ENCODE measurements around the gene ARHGAP25. TPM values are rescaled to one million over a fixed set of nuclear protein-coding genes. Genes with fewer than 3 reads are reported as not detected.

ARHGAP25 gene
- total and polyA plus RNA-seq, 2 donors from 2014 or later: 6.3 to 20.4 TPM

DNA sequence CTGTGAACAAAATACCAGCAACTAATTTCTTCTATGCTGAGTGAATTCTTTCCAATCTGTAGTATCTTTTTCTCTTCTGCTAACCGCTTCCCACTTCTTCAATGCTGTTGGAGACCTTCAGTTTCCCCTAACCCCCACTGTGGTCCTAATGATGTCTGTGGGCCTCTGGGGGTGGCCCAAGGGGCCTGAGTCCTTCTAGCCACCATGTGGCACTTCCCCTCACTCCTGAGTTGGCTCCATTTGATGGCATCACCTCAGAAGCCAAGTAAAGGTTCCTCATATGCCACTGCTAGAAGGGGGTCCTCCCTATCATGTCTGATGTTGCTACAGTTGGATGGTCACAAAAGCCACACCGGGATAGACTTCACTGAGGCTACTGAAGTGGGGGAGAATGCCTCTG is 37.5 kb downstream of the ARHGAP25 start:
- Histone ChIP-seq H3K4me3 (ENCODE audit: low read length in 3 of 3) (no peak overlapping the region), H3K9ac (ENCODE audit: low read length in 3 of 3) (no peak overlapping the region), H3K36me3 (ENCODE audit: control insufficient read depth in 2 of 3, insufficient read depth in 3 of 3, low read length in 3 of 3) (no peaks in the 10 kb centered on the region), H3K27me3 (ENCODE audit: control insufficient read depth, insufficient read depth, low read length) (no peaks in the 10 kb centered on the region), H3K9me3 (ENCODE audit: control insufficient read depth in 2 of 3, insufficient read depth in 1 of 3, low read length in 3 of 3) (no peaks in the 10 kb centered on the region), H3K27ac (ENCODE audit: low read depth in 2 of 2, low read length in 2 of 2) (peak overlapping the region in 1 of 2 donors; percentile 34), H3K4me1 (ENCODE audit: control insufficient read depth in 2 of 3, insufficient read depth in 2 of 3, low read depth in 1 of 3, low read length in 3 of 3) (peaks cover 3 to 13% (median 5%) of the 10 kb centered on the region in 3 donors)
- TF ChIP-seq, protein P1, sequence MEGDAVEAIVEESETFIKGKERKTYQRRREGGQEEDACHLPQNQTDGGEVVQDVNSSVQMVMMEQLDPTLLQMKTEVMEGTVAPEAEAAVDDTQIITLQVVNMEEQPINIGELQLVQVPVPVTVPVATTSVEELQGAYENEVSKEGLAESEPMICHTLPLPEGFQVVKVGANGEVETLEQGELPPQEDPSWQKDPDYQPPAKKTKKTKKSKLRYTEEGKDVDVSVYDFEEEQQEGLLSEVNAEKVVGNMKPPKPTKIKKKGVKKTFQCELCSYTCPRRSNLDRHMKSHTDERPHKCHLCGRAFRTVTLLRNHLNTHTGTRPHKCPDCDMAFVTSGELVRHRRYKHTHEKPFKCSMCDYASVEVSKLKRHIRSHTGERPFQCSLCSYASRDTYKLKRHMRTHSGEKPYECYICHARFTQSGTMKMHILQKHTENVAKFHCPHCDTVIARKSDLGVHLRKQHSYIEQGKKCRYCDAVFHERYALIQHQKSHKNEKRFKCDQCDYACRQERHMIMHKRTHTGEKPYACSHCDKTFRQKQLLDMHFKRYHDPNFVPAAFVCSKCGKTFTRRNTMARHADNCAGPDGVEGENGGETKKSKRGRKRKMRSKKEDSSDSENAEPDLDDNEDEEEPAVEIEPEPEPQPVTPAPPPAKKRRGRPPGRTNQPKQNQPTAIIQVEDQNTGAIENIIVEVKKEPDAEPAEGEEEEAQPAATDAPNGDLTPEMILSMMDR (IDR thresholded peaks at IDR 0.05; ENCODE audit: borderline replicate concordance, extremely low read depth, insufficient read depth): no peak
- DNase-seq (no peak), FAIRE-seq (no peak)
- intact Hi-C loops (cut with DNase I): no loop called here

DNA sequence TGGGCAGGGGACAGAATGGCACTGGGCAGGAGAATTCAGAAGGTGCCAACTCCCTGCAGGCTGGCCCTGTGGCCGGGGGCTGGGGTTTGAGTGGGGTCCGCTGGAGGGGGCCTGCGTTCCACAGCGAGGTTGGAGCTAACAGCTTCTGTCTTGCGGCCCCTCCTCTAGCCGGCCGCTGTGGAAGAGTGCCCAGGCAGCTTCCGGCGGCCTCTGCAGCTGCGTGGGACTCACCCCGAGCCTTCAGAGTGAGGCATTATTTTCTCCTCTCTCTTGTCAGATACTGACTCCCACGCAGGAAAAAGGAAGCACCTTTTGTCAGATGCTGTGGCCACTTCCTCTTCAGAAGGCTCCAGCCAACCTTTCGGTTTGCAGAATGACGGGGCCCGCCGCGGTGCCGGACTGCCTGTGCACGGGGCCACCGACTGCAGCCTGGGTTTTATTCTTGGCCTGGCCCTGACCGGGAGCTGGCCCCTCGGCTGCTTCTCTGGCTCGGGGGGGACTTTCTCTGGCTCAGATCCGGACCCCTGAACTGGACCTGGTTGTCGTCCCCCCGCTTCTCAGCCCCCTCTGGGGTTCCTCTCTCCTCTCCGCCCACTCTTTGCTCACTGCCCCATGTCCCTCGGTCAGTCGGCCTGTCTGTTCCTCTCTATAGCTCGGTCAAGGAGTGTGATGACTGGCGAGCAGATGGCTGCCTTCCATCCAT is 40.1 kb downstream of the ARHGAP25 start:
- DNase-seq: peak; percentile 68 to 91 (median 70)
- Histone ChIP-seq H3K27ac (ENCODE audit: low read depth in 2 of 2, low read length in 2 of 2) (peak overlapping the region; percentile 74 to 76), H3K9me3 (ENCODE audit: control insufficient read depth in 2 of 3, insufficient read depth in 1 of 3, low read length in 3 of 3) (no peaks in the 10 kb centered on the region), H3K4me3 (ENCODE audit: low read length in 3 of 3) (peak overlapping the region; percentile 21 to 52 (median 22)), H3K27me3 (ENCODE audit: control insufficient read depth, insufficient read depth, low read length) (no peaks in the 10 kb centered on the region), H3K36me3 (ENCODE audit: control insufficient read depth in 2 of 3, insufficient read depth in 3 of 3, low read length in 3 of 3) (no peaks in the 10 kb centered on the region), H3K9ac (ENCODE audit: low read length in 3 of 3) (peak overlapping the region in 2 of 3 donors; percentile 20 to 62), H3K4me1 (ENCODE audit: control insufficient read depth in 2 of 3, insufficient read depth in 2 of 3, low read depth in 1 of 3, low read length in 3 of 3) (peaks cover 3 to 13% (median 5%) of the 10 kb centered on the region in 3 donors)
- FAIRE-seq: no peak
- TF ChIP-seq, protein P1 (IDR thresholded peaks at IDR 0.05; ENCODE audit: borderline replicate concordance, extremely low read depth, insufficient read depth): no peak
- intact Hi-C loops (cut with DNase I): no loop called here

DNA sequence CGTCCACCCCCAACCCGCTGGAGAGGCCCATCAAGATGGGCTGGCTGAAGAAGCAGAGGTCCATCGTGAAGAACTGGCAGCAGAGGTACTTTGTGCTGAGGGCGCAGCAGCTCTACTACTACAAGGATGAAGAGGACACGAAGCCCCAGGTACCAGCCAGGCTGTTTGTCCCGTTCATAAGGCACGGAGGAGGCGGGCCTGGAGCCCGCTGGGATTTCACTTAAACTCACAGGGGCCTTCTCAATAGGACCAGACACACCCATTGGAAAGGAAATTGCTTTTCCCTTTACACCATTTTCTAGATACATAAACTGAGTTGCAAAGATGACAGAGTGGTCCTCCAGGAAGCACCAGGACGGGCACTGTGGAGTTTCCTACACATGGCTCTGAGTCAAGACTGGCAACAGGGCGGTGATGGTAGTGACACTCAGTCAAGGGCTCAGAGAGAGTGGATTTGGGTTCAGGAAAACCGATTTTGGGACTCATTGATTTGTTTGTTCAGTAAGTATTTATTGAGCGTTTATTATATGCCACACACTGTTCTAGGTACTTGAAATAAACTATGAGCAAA is 40.7 kb downstream of the ARHGAP25 start:
- TF ChIP-seq, protein P1 (IDR thresholded peaks at IDR 0.05; ENCODE audit: borderline replicate concordance, extremely low read depth, insufficient read depth): no peak
- intact Hi-C loops (cut with DNase I): no loop called here
- DNase-seq: no peak
- Histone ChIP-seq H3K27me3 (ENCODE audit: control insufficient read depth, insufficient read depth, low read length) (no peaks in the 10 kb centered on the region), H3K9ac (ENCODE audit: low read length in 3 of 3) (peak overlapping the region in 2 of 3 donors; percentile 20 to 62), H3K9me3 (ENCODE audit: control insufficient read depth in 2 of 3, insufficient read depth in 1 of 3, low read length in 3 of 3) (no peaks in the 10 kb centered on the region), H3K36me3 (ENCODE audit: control insufficient read depth in 2 of 3, insufficient read depth in 3 of 3, low read length in 3 of 3) (no peaks in the 10 kb centered on the region), H3K4me3 (ENCODE audit: low read length in 3 of 3) (peak overlapping the region; percentile 21 to 52 (median 22)), H3K27ac (ENCODE audit: low read depth in 2 of 2, low read length in 2 of 2) (peak overlapping the region; percentile 67 to 76), H3K4me1 (ENCODE audit: control insufficient read depth in 2 of 3, insufficient read depth in 2 of 3, low read depth in 1 of 3, low read length in 3 of 3) (peaks cover 3 to 13% (median 5%) of the 10 kb centered on the region in 3 donors)
- FAIRE-seq: no peak
